Fibroblast of mammary gland (primary cell): ENCODE results near the gene PCBP2.

Experiments used
- DNase-seq: peaks from one replicate; pipeline ENCODE4 v3.0.0-alpha.2; 2010; ENCODE audit warnings: low read depth
- H3K4me3 ChIP-seq: 2 replicates; pipeline ENCODE4 v1.5.1; 2011; ENCODE audit warnings: low read depth, mild to moderate bottlenecking, low read length, moderate library complexity; ENCODE audit not compliant: control insufficient read depth
- TF ChIP-seq, protein P1 (sequence below): conservative IDR thresholded peaks from 2 replicates; pipeline ENCODE4 v1.5.1; 2011; ENCODE audit warnings: low read depth, low read length, inconsistent platforms; ENCODE audit not compliant: control insufficient read depth, insufficient read depth

Gene PCBP2

GRCh38 chr12:53481939-53482586, 30.2 kb downstream of the PCBP2 start:
- no peak for DNase-seq

GRCh38 chr12:53482626-53483168, 30.8 kb downstream of the PCBP2 start:
- TF ChIP-seq, protein P1, sequence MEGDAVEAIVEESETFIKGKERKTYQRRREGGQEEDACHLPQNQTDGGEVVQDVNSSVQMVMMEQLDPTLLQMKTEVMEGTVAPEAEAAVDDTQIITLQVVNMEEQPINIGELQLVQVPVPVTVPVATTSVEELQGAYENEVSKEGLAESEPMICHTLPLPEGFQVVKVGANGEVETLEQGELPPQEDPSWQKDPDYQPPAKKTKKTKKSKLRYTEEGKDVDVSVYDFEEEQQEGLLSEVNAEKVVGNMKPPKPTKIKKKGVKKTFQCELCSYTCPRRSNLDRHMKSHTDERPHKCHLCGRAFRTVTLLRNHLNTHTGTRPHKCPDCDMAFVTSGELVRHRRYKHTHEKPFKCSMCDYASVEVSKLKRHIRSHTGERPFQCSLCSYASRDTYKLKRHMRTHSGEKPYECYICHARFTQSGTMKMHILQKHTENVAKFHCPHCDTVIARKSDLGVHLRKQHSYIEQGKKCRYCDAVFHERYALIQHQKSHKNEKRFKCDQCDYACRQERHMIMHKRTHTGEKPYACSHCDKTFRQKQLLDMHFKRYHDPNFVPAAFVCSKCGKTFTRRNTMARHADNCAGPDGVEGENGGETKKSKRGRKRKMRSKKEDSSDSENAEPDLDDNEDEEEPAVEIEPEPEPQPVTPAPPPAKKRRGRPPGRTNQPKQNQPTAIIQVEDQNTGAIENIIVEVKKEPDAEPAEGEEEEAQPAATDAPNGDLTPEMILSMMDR, result no peak
- no peak overlapping the region for H3K4me3 ChIP-seq
- no peak for DNase-seq

More at GRCh38 chr12:53481939-53482586, 30.2 kb downstream of the PCBP2 start:
- TF ChIP-seq, protein P1, result peak; percentile 30
- no peak overlapping the region for H3K4me3 ChIP-seq

DNA sequence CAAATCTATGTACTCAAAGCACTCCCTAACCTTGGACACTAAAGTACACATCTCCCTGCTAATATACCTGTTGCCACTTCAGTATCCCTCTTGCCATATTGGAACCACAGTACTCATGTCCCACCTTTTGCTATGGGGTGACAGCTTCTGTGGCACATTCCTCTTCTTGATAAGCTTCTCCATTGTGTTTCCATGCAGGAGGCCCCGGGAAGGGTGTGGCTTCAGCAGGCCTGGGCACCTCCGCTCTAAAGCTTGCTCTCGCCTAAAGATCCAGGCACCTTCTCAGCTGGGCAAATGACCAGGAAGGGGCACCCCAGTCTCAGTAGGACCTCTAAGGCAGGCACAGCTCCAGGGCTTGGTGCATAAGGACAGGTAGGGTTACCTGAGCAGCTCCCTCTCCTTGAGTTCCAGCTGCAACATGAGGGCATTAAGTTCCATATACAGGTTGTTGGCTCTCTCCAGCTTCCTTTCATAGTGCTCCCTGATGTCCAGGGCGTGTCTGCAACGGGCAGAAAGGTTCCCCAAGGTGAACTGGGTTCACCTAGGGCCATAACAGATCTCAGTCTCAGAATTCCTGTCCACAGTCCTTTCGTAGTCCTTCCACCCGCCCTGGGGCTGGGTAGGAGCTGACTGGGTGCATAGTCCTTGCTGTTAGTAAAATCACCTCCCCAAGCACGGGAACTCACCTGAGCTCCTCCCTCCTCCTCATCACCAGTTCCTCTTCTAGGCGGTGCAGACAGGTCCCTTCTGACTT, 31.5 kb downstream of the PCBP2 start:
- DNase-seq, result no peak
- no peak overlapping the region for H3K4me3 ChIP-seq
- TF ChIP-seq, protein P1, result no peak

- TF ChIP-seq, protein P1, result no peak
- H3K4me3 ChIP-seq, result no peak overlapping the region
- no peak for DNase-seq
These were observed 32.1 kb downstream of the PCBP2 start for GRCh38 chr12:53483979-53484377.

DNA sequence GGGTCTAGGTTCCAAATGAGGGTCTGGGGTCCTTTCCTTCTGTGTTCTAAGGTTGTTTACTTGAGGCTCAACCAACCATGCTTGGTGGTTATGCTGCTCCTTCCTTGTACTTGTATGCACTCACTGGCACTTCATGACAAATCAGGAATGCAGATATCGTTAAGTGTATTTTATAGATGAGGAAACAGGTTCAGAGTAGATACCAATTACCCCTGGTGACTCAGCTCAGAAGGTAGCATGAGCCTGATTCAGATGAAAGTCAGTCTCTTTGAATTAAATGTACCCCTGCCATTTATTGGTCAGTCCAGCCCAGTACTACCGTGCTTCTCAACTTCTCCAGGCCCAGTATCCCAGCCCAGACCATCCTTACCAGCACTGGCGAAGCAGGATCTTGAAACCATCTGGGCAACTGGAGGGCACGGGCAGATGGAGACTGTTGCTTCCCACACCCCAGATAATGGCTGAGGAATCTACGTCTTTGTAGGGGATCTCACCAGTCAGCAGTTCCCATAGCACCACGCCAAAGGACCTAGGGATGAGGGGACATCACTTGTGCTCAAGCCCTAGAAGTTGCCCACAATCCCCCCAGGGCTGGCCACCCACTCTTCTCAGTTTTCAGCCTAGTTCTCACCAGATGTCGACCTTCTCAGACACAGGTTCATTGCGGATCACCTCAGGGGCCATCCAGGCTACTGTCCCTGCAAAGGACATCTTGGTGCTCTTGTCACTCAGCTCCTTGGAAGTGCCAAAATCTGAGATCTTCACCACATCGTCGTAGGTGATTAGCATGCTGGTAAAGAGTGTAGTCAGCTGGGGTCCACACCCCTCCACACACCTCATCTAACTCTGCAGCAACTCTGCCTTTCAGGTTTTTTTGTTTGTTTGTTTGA, 33.0 kb downstream of the PCBP2 start:
- TF ChIP-seq, protein P1, result no peak
- no peak overlapping the region for H3K4me3 ChIP-seq
- DNase-seq, result no peak

DNA sequence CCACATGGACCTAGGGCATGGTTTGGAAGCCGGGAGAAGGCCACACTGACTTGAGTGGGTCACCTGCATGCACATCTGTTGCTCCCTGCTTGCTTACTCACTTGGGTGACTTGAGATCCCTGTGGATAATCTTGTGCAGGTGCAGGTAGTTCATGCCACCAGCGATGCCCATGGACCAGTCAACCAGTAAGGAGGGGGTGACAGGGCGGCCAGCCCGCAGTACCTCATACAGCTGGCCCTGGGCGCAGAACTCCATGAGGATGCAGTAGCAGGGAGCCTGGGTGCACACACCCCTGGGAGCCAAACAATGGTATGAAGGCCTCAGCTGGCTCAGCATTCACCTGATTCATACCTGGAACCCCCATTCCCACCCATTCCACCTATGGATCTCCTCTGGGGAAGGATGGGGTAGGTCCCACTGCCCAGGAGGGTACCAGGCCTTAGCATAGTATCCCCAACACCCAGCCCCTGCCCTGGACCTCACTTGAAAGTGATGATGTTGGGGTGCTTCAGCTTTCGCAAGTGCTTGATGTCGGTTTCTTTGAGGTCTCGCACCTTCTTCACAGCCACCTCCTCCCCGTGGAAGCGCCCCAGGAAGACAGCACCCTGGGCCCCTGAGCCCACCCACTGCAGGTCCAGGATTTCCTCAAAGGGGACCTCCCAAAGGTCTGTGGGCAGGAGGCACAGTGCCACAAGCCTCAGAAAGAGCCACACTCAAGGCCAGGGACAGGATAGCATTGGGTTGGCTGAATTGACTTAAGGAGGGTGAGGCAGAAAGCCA, 34.2 kb downstream of the PCBP2 start:
- TF ChIP-seq, protein P1, result no peak
- H3K4me3 ChIP-seq, result no peak overlapping the region
- DNase-seq, result no peak
